ENCODE results near the gene GCKR.

DNA sequence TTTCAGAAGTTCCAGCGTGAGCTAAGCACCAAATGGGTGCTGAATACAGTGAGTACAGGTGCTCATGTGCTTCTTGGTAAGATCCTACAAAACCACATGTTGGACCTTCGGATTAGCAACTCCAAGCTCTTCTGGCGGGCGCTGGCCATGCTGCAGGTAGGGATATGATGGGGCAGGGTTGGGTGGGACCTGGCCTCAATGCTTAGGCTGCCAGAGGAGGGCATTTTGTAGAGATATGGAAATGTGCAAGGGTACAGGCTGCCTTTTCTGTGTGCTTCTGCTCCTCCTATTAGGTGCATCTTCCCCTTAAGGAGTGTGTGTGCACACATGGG lies 22.1 kb downstream of the GCKR start:
- no peak for TF ChIP-seq POLR2A (IDR thresholded peaks at IDR 0.05; ENCODE audit: low read depth, low read length)
- TF ChIP-seq, protein P1, sequence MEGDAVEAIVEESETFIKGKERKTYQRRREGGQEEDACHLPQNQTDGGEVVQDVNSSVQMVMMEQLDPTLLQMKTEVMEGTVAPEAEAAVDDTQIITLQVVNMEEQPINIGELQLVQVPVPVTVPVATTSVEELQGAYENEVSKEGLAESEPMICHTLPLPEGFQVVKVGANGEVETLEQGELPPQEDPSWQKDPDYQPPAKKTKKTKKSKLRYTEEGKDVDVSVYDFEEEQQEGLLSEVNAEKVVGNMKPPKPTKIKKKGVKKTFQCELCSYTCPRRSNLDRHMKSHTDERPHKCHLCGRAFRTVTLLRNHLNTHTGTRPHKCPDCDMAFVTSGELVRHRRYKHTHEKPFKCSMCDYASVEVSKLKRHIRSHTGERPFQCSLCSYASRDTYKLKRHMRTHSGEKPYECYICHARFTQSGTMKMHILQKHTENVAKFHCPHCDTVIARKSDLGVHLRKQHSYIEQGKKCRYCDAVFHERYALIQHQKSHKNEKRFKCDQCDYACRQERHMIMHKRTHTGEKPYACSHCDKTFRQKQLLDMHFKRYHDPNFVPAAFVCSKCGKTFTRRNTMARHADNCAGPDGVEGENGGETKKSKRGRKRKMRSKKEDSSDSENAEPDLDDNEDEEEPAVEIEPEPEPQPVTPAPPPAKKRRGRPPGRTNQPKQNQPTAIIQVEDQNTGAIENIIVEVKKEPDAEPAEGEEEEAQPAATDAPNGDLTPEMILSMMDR (IDR thresholded peaks at IDR 0.05; ENCODE audit: extremely low read depth in 1 of 2, insufficient read depth in 1 of 2, low read depth in 1 of 2, low read length in 2 of 2): no peak
- TF ChIP-seq EZH2 (IDR thresholded peaks at IDR 0.05; ENCODE audit: borderline replicate concordance, low read depth, low read length, severe bottlenecking): no peak
- TF ChIP-seq MYC (IDR thresholded peaks at IDR 0.05; ENCODE audit: low read depth, low read length): no peak
- no peak for TF ChIP-seq GATA2 (IDR thresholded peaks at IDR 0.05; ENCODE audit: insufficient read depth, insufficient read length, low read depth, low read length)
- TF ChIP-seq POLR2AphosphoS5 (IDR thresholded peaks at IDR 0.05; ENCODE audit: insufficient read depth, low read depth, low read length): no peak
- TF ChIP-seq JUN (IDR thresholded peaks at IDR 0.05; ENCODE audit: borderline replicate concordance, insufficient read depth, insufficient read length, low read depth): no peak
